ENCODE data around the gene GNA15.

Gene GNA15

DNA sequence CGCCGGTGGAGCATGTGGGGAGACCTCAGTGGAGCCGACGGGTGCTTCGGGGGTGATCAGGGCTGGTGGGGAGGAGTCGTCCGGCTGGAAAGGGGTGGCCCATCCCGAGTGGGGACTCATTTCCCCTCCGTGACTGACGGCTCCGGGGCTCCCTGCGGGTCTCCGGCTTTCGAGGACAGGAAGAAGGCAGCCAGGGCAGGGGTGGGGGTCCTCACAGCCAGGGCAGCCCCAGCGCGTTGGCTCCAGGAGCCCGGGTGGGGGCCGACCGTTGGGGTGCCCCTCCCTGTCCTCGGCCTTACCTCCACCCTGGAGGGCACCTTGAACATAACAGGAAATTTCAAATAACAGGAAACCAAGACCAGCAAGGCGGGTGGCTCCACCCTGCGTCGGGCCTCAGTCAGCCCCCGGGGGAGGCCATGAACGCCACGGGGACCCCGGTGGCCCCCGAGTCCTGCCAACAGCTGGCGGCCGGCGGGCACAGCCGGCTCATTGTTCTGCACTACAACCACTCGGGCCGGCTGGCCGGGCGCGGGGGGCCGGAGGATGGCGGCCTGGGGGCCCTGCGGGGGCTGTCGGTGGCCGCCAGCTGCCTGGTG, 42.6 kb downstream of the GNA15 start, which contains the start of gene S1PR4:
TSS of gene S1PR4 (plus strand) at position 393 of the 596 bp plus-strand sequence. CDS start at position 417, 24 bp downstream.
- no peaks in the 10 kb centered on the region for H3K4me1 ChIP-seq
- TF ChIP-seq CTCF (IDR thresholded peaks at IDR 0.05): no peak
- peak within 1 kb of the TSS in 1 of 2 donors; percentile 22 for H3K4me3 ChIP-seq
- no peak within 1 kb of the TSS for H3K27ac ChIP-seq
- no peaks in the 10 kb centered on the region for H3K36me3 ChIP-seq
- intact Hi-C loops (cut with DNase I; ENCODE audit: low total_unique reads): no loop called here
- no peak for DNase-seq
- peaks cover 0 to 7% of the 10 kb centered on the region in 2 donors for H3K27me3 ChIP-seq
- H3K9me3 ChIP-seq: no peaks in the 10 kb centered on the region

DNA sequence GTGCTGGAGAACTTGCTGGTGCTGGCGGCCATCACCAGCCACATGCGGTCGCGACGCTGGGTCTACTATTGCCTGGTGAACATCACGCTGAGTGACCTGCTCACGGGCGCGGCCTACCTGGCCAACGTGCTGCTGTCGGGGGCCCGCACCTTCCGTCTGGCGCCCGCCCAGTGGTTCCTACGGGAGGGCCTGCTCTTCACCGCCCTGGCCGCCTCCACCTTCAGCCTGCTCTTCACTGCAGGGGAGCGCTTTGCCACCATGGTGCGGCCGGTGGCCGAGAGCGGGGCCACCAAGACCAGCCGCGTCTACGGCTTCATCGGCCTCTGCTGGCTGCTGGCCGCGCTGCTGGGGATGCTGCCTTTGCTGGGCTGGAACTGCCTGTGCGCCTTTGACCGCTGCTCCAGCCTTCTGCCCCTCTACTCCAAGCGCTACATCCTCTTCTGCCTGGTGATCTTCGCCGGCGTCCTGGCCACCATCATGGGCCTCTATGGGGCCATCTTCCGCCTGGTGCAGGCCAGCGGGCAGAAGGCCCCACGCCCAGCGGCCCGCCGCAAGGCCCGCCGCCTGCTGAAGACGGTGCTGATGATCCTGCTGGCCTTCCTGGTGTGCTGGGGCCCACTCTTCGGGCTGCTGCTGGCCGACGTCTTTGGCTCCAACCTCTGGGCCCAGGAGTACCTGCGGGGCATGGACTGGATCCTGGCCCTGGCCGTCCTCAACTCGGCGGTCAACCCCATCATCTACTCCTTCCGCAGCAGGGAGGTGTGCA, 43.3 kb downstream of the GNA15 start:
- Histone ChIP-seq H3K36me3 (no peaks in the 10 kb centered on the region), H3K4me1 (no peaks in the 10 kb centered on the region), H3K9me3 (no peaks in the 10 kb centered on the region), H3K4me3 (peak overlapping the region in 1 of 2 donors; percentile 1), H3K27me3 (peaks cover 0 to 7% of the 10 kb centered on the region in 2 donors), H3K27ac (no peak overlapping the region)
- intact Hi-C loops (cut with DNase I; ENCODE audit: low total_unique reads): no loop called here
- no peak for TF ChIP-seq CTCF (IDR thresholded peaks at IDR 0.05)
- DNase-seq: no peak

DNA sequence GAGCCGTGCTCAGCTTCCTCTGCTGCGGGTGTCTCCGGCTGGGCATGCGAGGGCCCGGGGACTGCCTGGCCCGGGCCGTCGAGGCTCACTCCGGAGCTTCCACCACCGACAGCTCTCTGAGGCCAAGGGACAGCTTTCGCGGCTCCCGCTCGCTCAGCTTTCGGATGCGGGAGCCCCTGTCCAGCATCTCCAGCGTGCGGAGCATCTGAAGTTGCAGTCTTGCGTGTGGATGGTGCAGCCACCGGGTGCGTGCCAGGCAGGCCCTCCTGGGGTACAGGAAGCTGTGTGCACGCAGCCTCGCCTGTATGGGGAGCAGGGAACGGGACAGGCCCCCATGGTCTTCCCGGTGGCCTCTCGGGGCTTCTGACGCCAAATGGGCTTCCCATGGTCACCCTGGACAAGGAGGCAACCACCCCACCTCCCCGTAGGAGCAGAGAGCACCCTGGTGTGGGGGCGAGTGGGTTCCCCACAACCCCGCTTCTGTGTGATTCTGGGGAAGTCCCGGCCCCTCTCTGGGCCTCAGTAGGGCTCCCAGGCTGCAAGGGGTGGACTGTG, 44.0 kb downstream of the GNA15 start:
- no peak for TF ChIP-seq CTCF (IDR thresholded peaks at IDR 0.05)
- Histone ChIP-seq H3K27ac (no peak overlapping the region), H3K27me3 (peaks cover 0 to 7% of the 10 kb centered on the region in 2 donors), H3K9me3 (no peaks in the 10 kb centered on the region), H3K36me3 (no peaks in the 10 kb centered on the region), H3K4me1 (peaks cover 0 to 4% (median 2%) of the 10 kb centered on the region in 4 donors), H3K4me3 (peak overlapping the region in 1 of 2 donors; percentile 22)
- peak in 1 of 2 donors; percentile 58 for DNase-seq
- intact Hi-C loops (cut with DNase I; ENCODE audit: low total_unique reads): loop anchor here (5.0 kb wide), 1 partner anchor 827 kb away; the partner anchor contains the start of gene PIAS4

- no peak overlapping the region for H3K4me3 ChIP-seq
- no peak overlapping the region for H3K27ac ChIP-seq
- no peaks in the 10 kb centered on the region for H3K9me3 ChIP-seq
- no peaks in the 10 kb centered on the region for H3K27me3 ChIP-seq
- intact Hi-C loops (cut with DNase I; ENCODE audit: low total_unique reads): loop anchor here (5.0 kb wide), 1 partner anchor 823 kb away; the partner anchor contains the start of gene PIAS4
- no peak for TF ChIP-seq CTCF (IDR thresholded peaks at IDR 0.05)
- peaks cover 0 to 33% (median 25%) of the 10 kb centered on the region in 4 donors for H3K4me1 ChIP-seq
- peaks cover 0 to 7% (median 4%) of the 10 kb centered on the region in 3 donors for H3K36me3 ChIP-seq
- no peak for DNase-seq
These were observed 48.1 kb downstream of the GNA15 start for GRCh38 chr19:3183721-3184641.

All from tibial artery (tissue), 4 donors.